ENCODE data around the gene P2RX6. TPM values are rescaled to one million over a fixed set of nuclear protein-coding genes. Genes with fewer than 3 reads are reported as not detected.
"Not testable (repeated sequence)": the region's sequence is repeated elsewhere in the genome, so short reads cannot be mapped to it uniquely, and the experiment has no call there.

The P2RX6 gene
- total RNA-seq, 1 donor from 2014 or later, result not detected

DNA sequence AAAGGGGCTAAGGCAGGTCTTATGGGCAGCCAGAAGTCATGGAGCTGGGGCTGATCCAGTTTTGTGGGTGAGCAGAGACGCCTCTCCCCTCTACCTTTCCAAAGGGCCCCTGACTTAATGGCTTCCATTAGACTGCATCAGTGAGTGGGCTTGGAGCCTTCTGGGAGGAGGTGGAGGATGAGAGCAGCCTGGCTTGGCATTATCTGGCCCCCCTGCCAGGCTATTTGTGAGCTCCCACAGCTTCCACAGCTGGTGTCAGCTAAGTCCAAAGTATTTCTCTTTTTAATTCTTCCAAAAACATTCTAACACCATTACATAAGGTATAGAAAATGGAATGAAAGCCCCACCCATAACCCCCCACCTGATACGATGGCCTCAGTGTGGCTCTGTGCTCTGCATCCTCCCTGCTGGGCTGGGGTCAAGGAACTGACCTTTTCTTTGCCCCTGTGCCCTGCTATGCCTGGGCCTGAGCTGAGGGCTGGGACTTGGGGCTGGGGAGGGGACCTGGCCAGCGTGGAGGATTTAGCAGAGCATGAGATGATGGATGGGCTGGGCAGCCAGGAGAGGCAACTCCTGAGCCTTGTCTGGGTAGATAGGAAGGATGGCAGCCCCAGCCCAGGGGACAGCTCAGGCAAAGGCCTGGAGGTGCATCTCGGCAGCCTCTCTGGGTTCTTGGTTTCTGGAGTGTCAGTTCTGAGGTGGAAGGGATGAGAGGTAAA lies 43.9 kb upstream of the P2RX6 start:
- H3K4me3 ChIP-seq (ENCODE audit: low read depth, low read length), result no peak overlapping the region
- DNase-seq (ENCODE audit: low read depth), result no peak
- TF ChIP-seq, protein P1, sequence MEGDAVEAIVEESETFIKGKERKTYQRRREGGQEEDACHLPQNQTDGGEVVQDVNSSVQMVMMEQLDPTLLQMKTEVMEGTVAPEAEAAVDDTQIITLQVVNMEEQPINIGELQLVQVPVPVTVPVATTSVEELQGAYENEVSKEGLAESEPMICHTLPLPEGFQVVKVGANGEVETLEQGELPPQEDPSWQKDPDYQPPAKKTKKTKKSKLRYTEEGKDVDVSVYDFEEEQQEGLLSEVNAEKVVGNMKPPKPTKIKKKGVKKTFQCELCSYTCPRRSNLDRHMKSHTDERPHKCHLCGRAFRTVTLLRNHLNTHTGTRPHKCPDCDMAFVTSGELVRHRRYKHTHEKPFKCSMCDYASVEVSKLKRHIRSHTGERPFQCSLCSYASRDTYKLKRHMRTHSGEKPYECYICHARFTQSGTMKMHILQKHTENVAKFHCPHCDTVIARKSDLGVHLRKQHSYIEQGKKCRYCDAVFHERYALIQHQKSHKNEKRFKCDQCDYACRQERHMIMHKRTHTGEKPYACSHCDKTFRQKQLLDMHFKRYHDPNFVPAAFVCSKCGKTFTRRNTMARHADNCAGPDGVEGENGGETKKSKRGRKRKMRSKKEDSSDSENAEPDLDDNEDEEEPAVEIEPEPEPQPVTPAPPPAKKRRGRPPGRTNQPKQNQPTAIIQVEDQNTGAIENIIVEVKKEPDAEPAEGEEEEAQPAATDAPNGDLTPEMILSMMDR (IDR thresholded peaks at IDR 0.05; ENCODE audit: insufficient read depth, low read length, poor library complexity, severe bottlenecking), result no peak
- H3K36me3 ChIP-seq (ENCODE audit: control insufficient read depth, insufficient read depth, low read length), result no peaks in the 10 kb centered on the region
- H3K27me3 ChIP-seq (ENCODE audit: control insufficient read depth, insufficient read depth, low read length), result peaks cover 7% of the 10 kb centered on the region

DNA sequence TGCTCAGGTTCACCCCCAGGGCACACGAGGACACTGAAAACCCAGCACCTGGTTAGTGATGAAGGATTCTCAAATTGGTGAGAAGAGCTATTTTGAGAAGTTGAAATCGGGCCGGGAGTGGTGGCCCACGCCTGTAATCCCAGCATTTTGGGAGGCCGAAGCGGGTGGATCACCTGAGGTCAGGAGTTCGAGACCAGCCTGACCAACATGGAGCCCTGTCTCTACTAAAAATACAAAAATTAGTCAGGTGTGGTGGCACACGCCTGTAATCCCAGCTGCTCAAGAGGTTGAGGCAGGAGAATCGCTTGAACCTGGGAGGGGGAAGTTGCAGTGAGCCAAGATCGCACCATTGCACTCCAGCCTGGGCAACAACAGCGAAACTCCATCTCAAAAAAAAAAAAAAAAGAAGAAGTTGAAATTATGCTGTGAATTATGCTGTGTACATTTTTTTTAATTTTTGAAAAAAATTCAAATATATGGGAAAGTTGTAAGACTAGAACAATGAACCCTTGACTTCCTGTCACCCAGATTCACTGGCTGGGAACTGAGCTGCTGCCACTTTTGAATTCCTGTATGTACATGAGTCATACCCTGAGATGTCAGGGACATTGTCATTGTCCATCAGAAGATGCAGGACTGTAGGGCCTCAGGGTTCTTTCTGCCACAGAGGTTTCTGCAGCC lies 42.8 kb upstream of the P2RX6 start:
- DNase-seq (ENCODE audit: low read depth); H3K27me3 ChIP-seq (ENCODE audit: control insufficient read depth, insufficient read depth, low read length); H3K36me3 ChIP-seq (ENCODE audit: control insufficient read depth, insufficient read depth, low read length); H3K4me3 ChIP-seq (ENCODE audit: low read depth, low read length): not testable (repeated sequence)

DNA sequence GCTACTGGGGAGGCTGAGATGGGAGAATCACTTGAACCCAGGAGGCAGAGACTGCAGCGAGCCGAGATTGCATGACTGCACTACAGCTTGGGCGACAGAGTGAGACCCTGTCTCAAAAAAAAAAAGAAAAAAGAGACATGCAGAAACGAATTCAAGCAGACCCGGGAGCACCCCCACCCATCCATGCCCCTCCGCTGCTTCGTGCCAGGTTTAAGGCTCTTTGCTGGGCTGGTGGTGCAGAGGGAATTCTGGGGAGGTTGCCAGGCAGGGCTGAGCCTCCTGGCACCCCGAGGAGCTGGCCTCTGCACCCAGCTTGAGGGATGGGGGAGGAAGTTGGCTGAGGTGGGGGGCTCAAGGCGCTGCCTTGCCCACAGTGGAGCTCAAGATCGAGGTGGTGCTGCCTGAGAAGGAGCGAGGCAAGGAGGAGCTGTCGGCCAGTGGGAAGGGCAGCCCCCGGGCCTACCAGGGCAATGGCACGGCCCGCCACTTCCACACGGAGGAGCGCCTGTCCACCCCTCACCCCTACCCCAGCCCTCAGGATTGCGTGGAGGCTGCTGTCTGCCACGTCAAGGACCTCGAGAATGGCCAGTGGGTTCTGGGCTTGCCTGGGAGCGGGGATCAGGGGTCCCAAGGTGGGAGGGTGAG lies 41.9 kb upstream of the P2RX6 start:
- no peaks in the 10 kb centered on the region for H3K36me3 ChIP-seq (ENCODE audit: control insufficient read depth, insufficient read depth, low read length)
- TF ChIP-seq, protein P1 (IDR thresholded peaks at IDR 0.05; ENCODE audit: insufficient read depth, low read length, poor library complexity, severe bottlenecking), result no peak
- no peak overlapping the region for H3K4me3 ChIP-seq (ENCODE audit: low read depth, low read length)
- DNase-seq (ENCODE audit: low read depth), result no peak
- H3K27me3 ChIP-seq (ENCODE audit: control insufficient read depth, insufficient read depth, low read length), result peaks cover 3% of the 10 kb centered on the region

DNA sequence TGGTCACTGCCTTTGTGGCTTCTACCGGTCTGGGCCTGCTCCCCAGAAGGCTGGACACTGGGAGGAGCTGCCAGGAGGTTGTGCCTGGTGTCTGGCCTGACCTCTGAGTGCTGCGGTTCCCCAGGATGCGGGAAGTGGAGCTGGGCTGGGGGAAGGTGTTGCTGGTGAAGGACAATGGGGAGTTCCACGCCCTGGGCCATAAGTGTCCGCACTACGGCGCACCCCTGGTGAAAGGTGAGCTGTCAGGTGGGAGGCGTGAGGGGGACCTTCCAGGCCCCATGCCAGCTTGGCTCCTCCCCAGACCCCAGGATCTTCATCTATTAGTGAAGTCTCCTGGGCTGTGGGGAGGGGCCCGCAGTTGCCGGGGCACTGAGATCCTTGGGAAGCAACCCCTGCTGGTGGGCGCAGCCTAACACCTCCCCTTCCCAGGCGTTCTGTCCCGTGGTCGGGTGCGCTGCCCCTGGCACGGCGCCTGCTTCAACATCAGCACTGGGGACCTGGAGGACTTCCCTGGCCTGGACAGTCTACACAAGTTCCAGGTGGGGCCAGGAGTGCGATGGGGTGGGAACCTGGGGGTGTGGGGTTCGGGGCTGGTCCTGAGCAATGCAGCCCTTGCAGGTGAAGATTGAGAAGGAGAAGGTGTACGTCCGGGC lies 41.2 kb upstream of the P2RX6 start:
- no peak for DNase-seq (ENCODE audit: low read depth)
- TF ChIP-seq, protein P1 (IDR thresholded peaks at IDR 0.05; ENCODE audit: insufficient read depth, low read length, poor library complexity, severe bottlenecking), result no peak
- H3K27me3 ChIP-seq (ENCODE audit: control insufficient read depth, insufficient read depth, low read length), result peaks cover 3% of the 10 kb centered on the region
- no peak overlapping the region for H3K4me3 ChIP-seq (ENCODE audit: low read depth, low read length)
- H3K36me3 ChIP-seq (ENCODE audit: control insufficient read depth, insufficient read depth, low read length), result no peaks in the 10 kb centered on the region

DNA sequence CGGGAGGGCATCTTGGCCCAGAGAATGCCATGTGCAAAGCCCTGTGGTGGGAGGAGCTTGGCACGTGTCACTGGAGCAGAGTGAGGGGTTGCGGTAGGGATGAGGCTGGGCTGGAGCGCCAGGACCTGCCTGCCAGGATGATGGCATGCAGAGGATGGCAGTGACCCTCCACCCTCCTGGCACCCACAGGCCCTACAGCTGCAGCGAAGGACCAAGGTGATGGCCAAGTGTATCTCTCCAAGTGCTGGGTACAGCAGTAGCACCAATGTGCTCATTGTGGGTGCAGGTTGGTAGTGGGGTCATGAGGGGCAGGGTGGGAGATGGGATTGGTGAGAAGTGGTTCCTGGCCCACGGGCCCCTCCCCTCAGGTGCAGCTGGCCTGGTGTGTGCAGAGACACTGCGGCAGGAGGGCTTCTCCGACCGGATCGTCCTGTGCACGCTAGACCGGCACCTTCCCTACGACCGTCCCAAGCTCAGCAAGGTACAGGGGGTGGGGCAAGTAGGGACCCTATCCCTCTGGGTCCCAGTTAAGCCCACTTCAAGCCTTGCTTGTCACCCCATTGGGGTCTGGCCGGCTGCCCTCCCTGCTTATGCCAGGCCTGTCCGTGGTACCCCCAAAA lies 40.5 kb upstream of the P2RX6 start:
- H3K27me3 ChIP-seq (ENCODE audit: control insufficient read depth, insufficient read depth, low read length), result peaks cover 3% of the 10 kb centered on the region
- TF ChIP-seq, protein P1 (IDR thresholded peaks at IDR 0.05; ENCODE audit: insufficient read depth, low read length, poor library complexity, severe bottlenecking), result no peak
- H3K36me3 ChIP-seq (ENCODE audit: control insufficient read depth, insufficient read depth, low read length), result no peaks in the 10 kb centered on the region
- DNase-seq (ENCODE audit: low read depth), result no peak
- no peak overlapping the region for H3K4me3 ChIP-seq (ENCODE audit: low read depth, low read length)
